ENCODE results near the gene KCNH5. TPM values are rescaled to one million over a fixed set of nuclear protein-coding genes. Genes with fewer than 3 reads are reported as not detected.

KCNH5 gene, protein sequence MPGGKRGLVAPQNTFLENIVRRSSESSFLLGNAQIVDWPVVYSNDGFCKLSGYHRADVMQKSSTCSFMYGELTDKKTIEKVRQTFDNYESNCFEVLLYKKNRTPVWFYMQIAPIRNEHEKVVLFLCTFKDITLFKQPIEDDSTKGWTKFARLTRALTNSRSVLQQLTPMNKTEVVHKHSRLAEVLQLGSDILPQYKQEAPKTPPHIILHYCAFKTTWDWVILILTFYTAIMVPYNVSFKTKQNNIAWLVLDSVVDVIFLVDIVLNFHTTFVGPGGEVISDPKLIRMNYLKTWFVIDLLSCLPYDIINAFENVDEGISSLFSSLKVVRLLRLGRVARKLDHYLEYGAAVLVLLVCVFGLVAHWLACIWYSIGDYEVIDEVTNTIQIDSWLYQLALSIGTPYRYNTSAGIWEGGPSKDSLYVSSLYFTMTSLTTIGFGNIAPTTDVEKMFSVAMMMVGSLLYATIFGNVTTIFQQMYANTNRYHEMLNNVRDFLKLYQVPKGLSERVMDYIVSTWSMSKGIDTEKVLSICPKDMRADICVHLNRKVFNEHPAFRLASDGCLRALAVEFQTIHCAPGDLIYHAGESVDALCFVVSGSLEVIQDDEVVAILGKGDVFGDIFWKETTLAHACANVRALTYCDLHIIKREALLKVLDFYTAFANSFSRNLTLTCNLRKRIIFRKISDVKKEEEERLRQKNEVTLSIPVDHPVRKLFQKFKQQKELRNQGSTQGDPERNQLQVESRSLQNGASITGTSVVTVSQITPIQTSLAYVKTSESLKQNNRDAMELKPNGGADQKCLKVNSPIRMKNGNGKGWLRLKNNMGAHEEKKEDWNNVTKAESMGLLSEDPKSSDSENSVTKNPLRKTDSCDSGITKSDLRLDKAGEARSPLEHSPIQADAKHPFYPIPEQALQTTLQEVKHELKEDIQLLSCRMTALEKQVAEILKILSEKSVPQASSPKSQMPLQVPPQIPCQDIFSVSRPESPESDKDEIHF
- 4.5 and 9.5 TPM in 2 replicates for total RNA-seq (2011; cell fraction: chromatin; rRNA removed; ENCODE audit: low replicate concordance)
- total RNA-seq (2011; cell fraction: nucleolus; rRNA removed): 2.2 and 4.7 TPM in 2 replicates
- total RNA-seq (2011; cell fraction: nucleoplasm; rRNA removed): 3.4 and 4.8 TPM in 2 replicates
- total RNA-seq (2014; rRNA removed) (0.98 and 1.6 TPM in 2 replicates), total RNA-seq (2014; rRNA removed; fragmentation: Illumina TruSeq; extraction: Trizol) (2.3 and 2.4 TPM in 2 replicates), total RNA-seq (2015; rRNA removed; fragmentation: Illumina TruSeq; extraction: Trizol) (1.4 and 1.8 TPM in 2 replicates), total RNA-seq (2021) (1.2 and 1.5 TPM in 2 replicates), polyA plus RNA-seq (2011; rRNA removed) (0.12 and 1.3 TPM in 2 replicates), polyA plus RNA-seq (2014; fragmentation: Illumina TruSeq; extraction: Trizol) (1.4 and 1.7 TPM in 2 replicates), polyA plus RNA-seq (2014; fragmentation: Nextera tagmentation; extraction: Ambion mirVana) (1 to 10 TPM; 1.8 to 2.1 TPM), polyA plus RNA-seq (2014; rRNA removed) (1.1 and 1.9 TPM in 2 replicates), polyA minus RNA-seq (2011; rRNA and poly(A)+ RNA removed) (0.60 and 4.3 TPM in 2 replicates), Bru-seq, nascent RNA (percentile 41 among the genes with signal in this experiment), BruChase-seq, experiment 1, labeled RNA remaining after a 2-hour chase (percentile 42 among the genes with signal in this experiment), BruChase-seq, experiment 2, labeled RNA remaining after a 6-hour chase (percentile 37 among the genes with signal in this experiment)
- polyA plus RNA-seq (2011; cell fraction: cytosol; rRNA removed): 0.09 and 0.28 TPM in 2 replicates
- 0.21 and 0.75 TPM in 2 replicates for polyA plus RNA-seq (2011; cell fraction: nucleus; rRNA removed)
- polyA plus RNA-seq (2012): 0.80 and 1.0 TPM in 2 replicates
- polyA minus RNA-seq (2011; cell fraction: cytosol; rRNA and poly(A)+ RNA removed): 1.0 TPM in 1 of 2 replicates, not detected in the other
- polyA minus RNA-seq (2011; cell fraction: nucleus; rRNA and poly(A)+ RNA removed): 0.44 and 2.4 TPM in 2 replicates
- long read RNA-seq, experiment 1, partial matches to known transcripts: 0 of 2 reads
- long read RNA-seq, experiment 1, other reads (novel, unspliced or antisense): 1 of 2 reads
- long read RNA-seq, experiment 2, partial matches to known transcripts: 0 of 2 reads
- long read RNA-seq, experiment 2, other reads (novel, unspliced or antisense): 1 of 2 reads
- long read RNA-seq, experiment 3, partial matches to known transcripts: 0 of 1 reads
- long read RNA-seq, experiment 3, other reads (novel, unspliced or antisense): 0 of 1 reads

DNA sequence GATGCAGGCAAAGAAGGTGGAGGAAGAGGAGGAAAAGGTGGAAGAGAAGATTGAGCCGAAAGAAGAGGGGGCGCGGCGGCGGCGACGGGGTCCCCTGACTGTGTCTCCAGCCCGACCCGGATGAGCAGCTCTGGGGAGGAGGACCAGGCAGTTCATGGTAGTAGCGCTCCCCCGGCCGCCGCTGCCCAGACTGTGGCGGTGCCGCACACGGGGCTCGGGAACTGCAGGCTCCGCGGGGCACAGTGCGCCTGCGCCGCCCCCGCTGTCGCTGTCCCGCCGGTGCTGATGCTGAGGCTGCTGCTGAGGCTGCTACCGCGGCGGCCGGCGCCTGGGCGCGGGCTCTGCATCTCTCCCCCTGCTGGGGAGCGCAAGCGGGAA lies at the start of gene KCNH5:
KCNH5 (minus strand) TSS at position 225 of the 378 bp plus-strand sequence. CDS start 272 bp downstream, outside the sequence.
- intact Hi-C loops (cut with micrococcal nuclease): no loop called here

More for the DNA sequence above, at the start of gene KCNH5:
- CTCF ChIA-PET (ENCODE audit: low intra/inter-chr PET ratio): no interaction called here
- H3K27ac ChIP-seq (ENCODE audit: extremely low read depth, low read depth, low read length): no peak within 1 kb of the TSS
- WGBS (ENCODE audit: insufficient coverage, low coverage, missing lambda C conversion rate): no CpG with 5 or more reads among the region's 35 CpGs
- no peak within 1 kb of the TSS for H2AFZ ChIP-seq (ENCODE audit: low read depth, low read length)
- DNase-seq (ENCODE audit: extremely low read depth in 1 of 4, low spot score in 3 of 4): peak in 1 of 4 experiments; percentile 7
- no peak within 1 kb of the TSS for H3K9ac ChIP-seq (ENCODE audit: insufficient read depth in 1 of 2, low read depth in 2 of 2, low read length in 2 of 2)
- no peak within 1 kb of the TSS for H3K4me3 ChIP-seq
- peak; percentile 40 to 47; a peak in 3 of 4 replicates for TF ChIP-seq NRF1 (conservative IDR thresholded peaks at IDR 0.05 in 1 of 2, IDR thresholded peaks at IDR 0.05 in 1 of 2)
- no peak for TF ChIP-seq KDM5B (IDR thresholded peaks at IDR 0.05; ENCODE audit: insufficient replicate concordance, low read depth, low read length)
- H3K4me1 ChIP-seq (replicated peaks in 1 of 2; ENCODE audit: control insufficient read depth in 2 of 2, insufficient read depth in 2 of 2, low read length in 2 of 2): peaks cover 0 to 11% of the 10 kb centered on the region in 2 experiments; a peak in 1 of 5 replicates
- no peak within 1 kb of the TSS for H3K4me2 ChIP-seq (ENCODE audit: insufficient read depth, low read length)
- in situ Hi-C loops (cut with MboI): no loop called here
- no peaks in the 10 kb centered on the region for H3K36me3 ChIP-seq (ENCODE audit: control insufficient read depth, insufficient read depth, low read length)
- POLR2A ChIA-PET: no interaction called here
- no peaks in the 10 kb centered on the region for H3K79me2 ChIP-seq (ENCODE audit: control insufficient read depth, insufficient read depth, low read length)
- no peaks in the 10 kb centered on the region for H3K9me3 ChIP-seq (replicated peaks; ENCODE audit: control insufficient read depth, insufficient read depth, low read depth, low read length)
- BruUV-seq (replicated peaks): no TSS peak
- FAIRE-seq: no peak
- peaks cover 4 to 11% of the 10 kb centered on the region in 2 experiments; a peak in 2 of 5 replicates for H3K27me3 ChIP-seq (ENCODE audit: control insufficient read depth in 2 of 2, insufficient read depth in 2 of 2, low read length in 2 of 2)
- ATAC-seq: peak; percentile 68
- no peaks in the 10 kb centered on the region for H3K9me1 ChIP-seq (ENCODE audit: control insufficient read depth, insufficient read depth, low read length)
- no peaks in the 10 kb centered on the region; the same call in 1 of the 2 replicates for H4K20me1 ChIP-seq (replicated peaks; ENCODE audit: control insufficient read depth, insufficient read depth, low read length)
